Activated T-helper 2 cell treated with anti-CD3 and anti-CD28 coated beads, Interferon-gamma antibody, Interleukin-2, Interleukin-4, amounts not matched to agents 10 μg/mL and 5 μg/mL and 100 μg/mL, durations not matched to agents 14 hours and 24 hours and 36 hours (primary cell): ENCODE results near the gene ATP10B. TPM values are rescaled to one million over a fixed set of nuclear protein-coding genes. Genes with fewer than 3 reads are reported as not detected.

Experiments used
- DNase-seq: peaks from one replicate; pipeline ENCODE4 v3.0.0; 2021; ENCODE audit warnings: low spot score
- H3K27ac Mint-ChIP-seq: one replicate; pipeline ENCODE4 v1.8.0; 2021; ENCODE audit warnings: mixed read lengths
- H3K27me3 Mint-ChIP-seq: one replicate; pipeline ENCODE4 v1.8.0; 2021; ENCODE audit warnings: low read depth, mixed read lengths
- H3K36me3 Mint-ChIP-seq: one replicate; pipeline ENCODE4 v1.8.0; 2021; ENCODE audit warnings: low read depth, mixed read lengths
- H3K4me1 Mint-ChIP-seq: one replicate; pipeline ENCODE4 v1.8.0; 2021; ENCODE audit warnings: low read depth, mixed read lengths
- H3K4me3 Mint-ChIP-seq: one replicate; pipeline ENCODE4 v1.8.0; 2021; ENCODE audit warnings: low read depth, mild to moderate bottlenecking, moderate library complexity, mixed read lengths
- H3K9me3 Mint-ChIP-seq: one replicate; pipeline ENCODE4 v1.8.0; 2021; ENCODE audit warnings: mixed read lengths
- intact Hi-C: fragments of 100-400 bp; cut with micrococcal nuclease; formaldehyde crosslinking; loops from one replicate; pipeline ENCODE4 v1.15.1; 2023
- total RNA-seq: library from RNA; stranded (reverse); gene quantifications from 2 replicates; pipeline ENCODE4 v1.2.3, GENCODE V29; 2022

Gene ATP10B
- total RNA-seq, 1 donor from 2014 or later, result not detected

- Mint-ChIP-seq H3K4me3 (no peak overlapping the region), H3K36me3 (no peaks in the 10 kb centered on the region)
These were observed 166.8 kb downstream of the ATP10B start for GRCh38 chr5:160685219-160685618.

GRCh38 chr5:160679567-160680309 lies 172.3 kb downstream of the ATP10B start:
- no peaks in the 10 kb centered on the region for H3K4me1 Mint-ChIP-seq
- DNase-seq, result no peak
- H3K4me3 Mint-ChIP-seq, result no peak overlapping the region
- H3K27me3 Mint-ChIP-seq, result peaks cover 7% of the 10 kb centered on the region
- no peak overlapping the region for H3K27ac Mint-ChIP-seq
- H3K36me3 Mint-ChIP-seq, result no peaks in the 10 kb centered on the region
- H3K9me3 Mint-ChIP-seq, result no peaks in the 10 kb centered on the region
- intact Hi-C loops, result no loop called here

More at GRCh38 chr5:160685219-160685618, 166.8 kb downstream of the ATP10B start:
- H3K9me3 Mint-ChIP-seq, result no peaks in the 10 kb centered on the region
- intact Hi-C loops, result no loop called here
- DNase-seq, result no peak
- H3K4me1 Mint-ChIP-seq, result no peaks in the 10 kb centered on the region
- peaks cover 7% of the 10 kb centered on the region for H3K27me3 Mint-ChIP-seq
- H3K27ac Mint-ChIP-seq, result no peak overlapping the region

DNA sequence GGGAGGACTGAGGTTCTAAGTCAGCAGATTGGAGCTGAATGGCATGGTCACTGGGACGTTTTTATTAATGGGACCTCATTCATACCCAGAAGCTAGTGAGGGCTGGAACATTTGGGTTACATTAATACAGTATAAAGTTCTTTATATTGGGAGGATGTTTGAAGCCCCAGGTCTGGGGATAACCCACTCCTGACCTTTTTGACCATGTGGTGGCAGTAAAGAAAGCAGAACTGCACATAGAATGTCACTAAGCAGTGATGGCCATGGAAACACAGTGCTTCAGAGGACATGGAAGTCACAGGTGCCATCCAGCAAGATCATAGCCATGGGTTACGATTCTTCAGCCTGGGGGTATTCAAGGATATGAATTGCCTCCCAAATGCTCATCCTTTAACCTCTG lies 176.0 kb downstream of the ATP10B start:
- no peaks in the 10 kb centered on the region for H3K4me1 Mint-ChIP-seq
- H3K27me3 Mint-ChIP-seq, result peaks cover 5% of the 10 kb centered on the region
- H3K4me3 Mint-ChIP-seq, result no peak overlapping the region
- intact Hi-C loops, result no loop called here
- no peaks in the 10 kb centered on the region for H3K9me3 Mint-ChIP-seq
- no peak overlapping the region for H3K27ac Mint-ChIP-seq
- no peak for DNase-seq
- no peaks in the 10 kb centered on the region for H3K36me3 Mint-ChIP-seq

DNA sequence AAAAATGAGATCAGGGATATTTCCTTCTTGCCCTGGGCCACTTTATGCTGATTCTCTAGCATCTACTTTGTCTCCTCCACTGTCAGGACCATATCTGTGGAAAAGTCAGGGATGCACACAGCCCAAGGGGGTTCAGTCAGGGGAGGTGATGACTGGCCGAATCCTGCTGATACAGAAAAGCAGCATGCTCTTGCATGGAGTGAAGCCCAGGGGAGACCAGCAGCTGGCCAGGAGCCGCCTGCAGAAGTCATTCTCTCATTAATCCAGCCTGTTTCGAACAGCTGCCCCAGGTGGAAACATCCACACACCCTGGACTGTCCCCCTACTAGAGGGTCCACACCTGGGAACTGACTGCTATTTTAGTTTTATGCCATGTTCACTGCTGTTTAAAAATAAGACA lies 177.1 kb downstream of the ATP10B start:
- no peak overlapping the region for H3K27ac Mint-ChIP-seq
- H3K4me3 Mint-ChIP-seq, result no peak overlapping the region
- H3K9me3 Mint-ChIP-seq, result no peaks in the 10 kb centered on the region
- H3K27me3 Mint-ChIP-seq, result peaks cover 5% of the 10 kb centered on the region
- intact Hi-C loops, result no loop called here
- no peak for DNase-seq
- H3K4me1 Mint-ChIP-seq, result no peaks in the 10 kb centered on the region
- no peaks in the 10 kb centered on the region for H3K36me3 Mint-ChIP-seq

DNA sequence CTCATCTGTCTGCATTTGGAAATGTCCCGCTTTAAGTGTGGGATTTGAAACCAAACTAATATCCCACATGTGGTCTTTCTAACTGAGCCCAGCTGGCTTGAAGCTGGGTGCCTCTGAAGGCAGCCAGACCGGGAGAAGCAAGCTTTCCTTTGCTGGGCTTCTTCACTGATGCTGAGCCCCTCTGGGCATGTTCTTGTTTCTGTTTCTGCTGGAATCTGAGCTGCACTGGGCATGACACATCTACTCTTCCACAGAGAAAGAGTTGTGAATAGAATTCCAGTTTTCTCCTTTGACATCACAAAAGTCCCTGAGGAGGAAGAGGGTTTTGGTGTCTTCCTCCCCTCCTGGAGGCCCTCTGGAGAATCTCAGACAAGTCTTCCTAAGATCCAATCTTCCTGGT lies 179.5 kb downstream of the ATP10B start:
- Mint-ChIP-seq H3K36me3 (no peaks in the 10 kb centered on the region), H3K27ac (no peak overlapping the region), H3K4me3 (no peak overlapping the region), H3K27me3 (peaks cover 5% of the 10 kb centered on the region), H3K4me1 (no peaks in the 10 kb centered on the region), H3K9me3 (no peaks in the 10 kb centered on the region)
- no peak for DNase-seq
- intact Hi-C loops, result no loop called here

DNA sequence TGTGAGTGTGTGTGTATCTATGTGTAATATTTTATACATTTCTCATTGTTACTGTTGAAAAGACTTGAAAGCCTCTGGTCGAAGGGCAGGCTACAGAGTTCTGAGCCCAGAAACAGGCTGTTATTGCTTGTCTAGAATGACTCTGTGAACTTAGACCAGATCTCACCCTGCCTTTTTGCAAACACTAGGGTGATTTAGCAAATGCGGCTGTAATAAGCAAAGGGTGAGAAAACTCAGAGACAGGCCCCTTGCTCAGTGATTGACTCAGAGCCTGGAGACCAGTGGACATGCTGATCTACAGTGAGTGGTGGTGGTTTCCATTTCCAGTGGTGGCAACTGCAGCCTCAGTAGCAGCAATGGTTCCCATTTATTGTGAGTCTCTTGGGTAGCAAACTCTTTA lies 183.7 kb downstream of the ATP10B start:
- no peak overlapping the region for H3K27ac Mint-ChIP-seq
- intact Hi-C loops, result no loop called here
- DNase-seq, result no peak
- H3K27me3 Mint-ChIP-seq, result peaks cover 7% of the 10 kb centered on the region
- no peak overlapping the region for H3K4me3 Mint-ChIP-seq
- no peaks in the 10 kb centered on the region for H3K9me3 Mint-ChIP-seq
- no peaks in the 10 kb centered on the region for H3K4me1 Mint-ChIP-seq
- no peaks in the 10 kb centered on the region for H3K36me3 Mint-ChIP-seq

DNA sequence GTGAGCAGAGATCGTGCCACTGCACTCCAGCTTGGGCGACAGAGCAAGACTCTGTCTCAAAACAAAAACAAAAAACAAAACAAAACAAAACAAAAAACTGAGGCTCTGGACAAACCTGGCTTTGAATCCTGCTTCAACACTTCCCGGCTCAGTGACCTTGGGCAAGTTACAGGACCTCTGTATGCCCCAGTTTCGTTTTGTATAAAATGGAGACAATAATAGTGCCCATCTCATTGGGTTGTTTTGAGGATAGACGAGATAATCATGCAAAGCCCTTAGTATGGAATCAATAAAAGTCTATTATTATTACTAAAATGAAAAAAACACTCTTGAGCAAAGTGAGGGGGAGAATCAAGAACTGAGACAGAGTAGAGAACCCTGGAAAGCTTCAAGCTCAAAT lies 184.9 kb downstream of the ATP10B start:
- Mint-ChIP-seq H3K27ac (no peak overlapping the region), H3K4me1 (no peaks in the 10 kb centered on the region), H3K36me3 (no peaks in the 10 kb centered on the region), H3K4me3 (no peak overlapping the region), H3K9me3 (no peaks in the 10 kb centered on the region), H3K27me3 (peaks cover 4% of the 10 kb centered on the region)
- DNase-seq, result no peak
- intact Hi-C loops, result no loop called here

DNA sequence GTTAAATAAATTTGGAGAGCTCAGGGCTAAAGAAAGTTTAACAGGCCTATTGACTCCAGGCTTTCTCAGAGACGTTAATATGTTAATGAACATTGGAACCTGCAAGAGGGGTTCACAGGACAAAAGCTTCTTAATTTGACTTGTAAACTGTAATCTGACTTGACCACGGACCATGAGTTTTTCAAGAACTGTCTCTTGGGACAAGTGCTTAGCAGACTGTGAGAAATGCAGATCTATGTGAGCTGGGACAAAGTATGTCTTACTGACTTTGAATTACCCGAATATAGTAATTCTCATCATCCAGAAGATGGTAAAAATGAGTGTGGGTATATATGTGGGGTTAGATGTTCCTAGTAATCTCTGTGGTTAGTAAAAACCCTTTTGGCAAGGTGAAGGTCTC lies 186.6 kb downstream of the ATP10B start:
- H3K4me3 Mint-ChIP-seq, result no peak overlapping the region
- no peaks in the 10 kb centered on the region for H3K4me1 Mint-ChIP-seq
- H3K27ac Mint-ChIP-seq, result no peak overlapping the region
- H3K36me3 Mint-ChIP-seq, result no peaks in the 10 kb centered on the region
- no peak for DNase-seq
- H3K27me3 Mint-ChIP-seq, result peaks cover 4% of the 10 kb centered on the region
- H3K9me3 Mint-ChIP-seq, result no peaks in the 10 kb centered on the region
- intact Hi-C loops, result no loop called here

DNA sequence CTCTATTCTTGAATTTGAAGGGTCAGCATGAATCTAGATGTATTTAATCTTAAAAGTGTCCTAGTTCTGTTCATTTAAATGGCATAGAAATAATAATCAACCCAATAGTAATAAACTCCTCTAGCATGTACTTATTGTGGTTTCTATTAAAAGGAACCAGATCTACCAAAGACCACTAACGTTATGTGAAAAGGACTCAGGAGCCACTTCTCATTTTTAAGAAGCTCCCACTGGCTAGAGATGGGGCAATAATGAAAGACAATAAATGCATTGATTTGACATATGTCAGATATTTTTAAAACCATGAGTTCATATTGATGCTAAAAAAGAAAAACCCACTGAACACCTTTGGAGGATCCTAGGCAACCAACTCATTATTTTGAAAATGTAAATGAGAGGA lies 191.9 kb downstream of the ATP10B start:
- H3K36me3 Mint-ChIP-seq, result peaks cover 3% of the 10 kb centered on the region
- no peak for DNase-seq
- intact Hi-C loops, result no loop called here
- peaks cover 3% of the 10 kb centered on the region for H3K9me3 Mint-ChIP-seq
- peaks cover 21% of the 10 kb centered on the region for H3K4me1 Mint-ChIP-seq
- no peak overlapping the region for H3K27ac Mint-ChIP-seq
- no peak overlapping the region for H3K4me3 Mint-ChIP-seq
- H3K27me3 Mint-ChIP-seq, result no peaks in the 10 kb centered on the region

GRCh38 chr5:160657622-160658458 lies 194.2 kb downstream of the ATP10B start:
- peaks cover 3% of the 10 kb centered on the region for H3K9me3 Mint-ChIP-seq
- peaks cover 3% of the 10 kb centered on the region for H3K36me3 Mint-ChIP-seq
- peaks cover 21% of the 10 kb centered on the region for H3K4me1 Mint-ChIP-seq
- intact Hi-C loops, result loop anchor here (1.0 to 10.0 kb wide), 4 partner anchors 123 to 221 kb away; no protein-coding TSS in a partner anchor
- DNase-seq, result no peak
- H3K27ac Mint-ChIP-seq, result peak overlapping the region; percentile 24
- H3K4me3 Mint-ChIP-seq, result no peak overlapping the region
- H3K27me3 Mint-ChIP-seq, result no peaks in the 10 kb centered on the region

- peaks cover 3% of the 10 kb centered on the region for H3K9me3 Mint-ChIP-seq
- no peaks in the 10 kb centered on the region for H3K27me3 Mint-ChIP-seq
- peak overlapping the region; percentile 24 for H3K27ac Mint-ChIP-seq
- no peak for DNase-seq
- no peak overlapping the region for H3K4me3 Mint-ChIP-seq
- H3K4me1 Mint-ChIP-seq, result peaks cover 21% of the 10 kb centered on the region
- H3K36me3 Mint-ChIP-seq, result peaks cover 3% of the 10 kb centered on the region
- intact Hi-C loops, result loop anchor here (1.0 to 10.0 kb wide), 3 partner anchors 122 to 220 kb away; no protein-coding TSS in a partner anchor
These were observed 194.9 kb downstream of the ATP10B start for GRCh38 chr5:160657068-160657507.

- no peak overlapping the region for H3K27ac Mint-ChIP-seq
- H3K9me3 Mint-ChIP-seq, result peaks cover 3% of the 10 kb centered on the region
- intact Hi-C loops, result loop anchor here (5.0 to 10.0 kb wide), 2 partner anchors 121 to 218 kb away; no protein-coding TSS in a partner anchor
- no peak overlapping the region for H3K4me3 Mint-ChIP-seq
- H3K4me1 Mint-ChIP-seq, result peaks cover 21% of the 10 kb centered on the region
- no peaks in the 10 kb centered on the region for H3K27me3 Mint-ChIP-seq
- H3K36me3 Mint-ChIP-seq, result peaks cover 3% of the 10 kb centered on the region
- no peak for DNase-seq
These were observed 196.3 kb downstream of the ATP10B start for GRCh38 chr5:160655717-160656116.
